ENCODE results near the gene ADAMTS8.

GRCh38 chr11:130467116-130467900 is 38.9 kb upstream of the ADAMTS8 start:
- TF ChIP-seq CTCF (IDR thresholded peaks at IDR 0.05): no peak
- no peak for TF ChIP-seq POLR2A (IDR thresholded peaks at IDR 0.05)
